GM19193 (cell line): ENCODE results near the gene ACACB.

Source experiments
- POLR2A ChIP-seq: IDR thresholded peaks from 4 replicates; pipeline ENCODE4 v1.6.1; 2011; ENCODE audit not compliant: insufficient read depth, insufficient read length; ENCODE audit errors: extremely low read depth

The ACACB gene

GRCh38 chr12:109115758-109116610, at the start of gene ACACB:
TSS of gene ACACB (plus strand) at chr12:109116587. CDS start at chr12:109139406, 22,819 bp downstream.
- TF ChIP-seq POLR2A, result no peak

GRCh38 chr12:109069307-109070271, 46.8 kb upstream of the ACACB start:
- no peak for TF ChIP-seq POLR2A

GRCh38 chr12:109074866-109075265, 41.5 kb upstream of the ACACB start:
- no peak for TF ChIP-seq POLR2A

GRCh38 chr12:109082751-109083150, 33.6 kb upstream of the ACACB start:
- no peak for TF ChIP-seq POLR2A

GRCh38 chr12:109084425-109084824, 32.0 kb upstream of the ACACB start:
- no peak for TF ChIP-seq POLR2A

GRCh38 chr12:109085590-109085989, 30.8 kb upstream of the ACACB start:
- TF ChIP-seq POLR2A, result no peak

- TF ChIP-seq POLR2A, result no peak
These were observed 29.1 kb upstream of the ACACB start for GRCh38 chr12:109087250-109087649.

- no peak for TF ChIP-seq POLR2A
These were observed 27.6 kb upstream of the ACACB start for GRCh38 chr12:109088818-109089217.

GRCh38 chr12:109089683-109090082, 26.7 kb upstream of the ACACB start:
- no peak for TF ChIP-seq POLR2A

- no peak for TF ChIP-seq POLR2A
These were observed 23.8 kb upstream of the ACACB start for GRCh38 chr12:109092497-109093021.

- TF ChIP-seq POLR2A, result peak; percentile 91
These were observed 23.1 kb upstream of the ACACB start, which contains the start of gene ALKBH2 for GRCh38 chr12:109093022-109093918. TSS of gene ALKBH2 (minus strand) at chr12:109093472. CDS start at chr12:109092786, 686 bp downstream.

GRCh38 chr12:109097140-109097434, 19.3 kb upstream of the ACACB start:
- TF ChIP-seq POLR2A, result no peak

- TF ChIP-seq POLR2A, result peak; percentile 60
These were observed 18.8 kb upstream of the ACACB start, which contains the start of gene UNG for GRCh38 chr12:109097435-109098182. TSS of gene UNG (plus strand) at chr12:109097597. CDS start at chr12:109097680, 83 bp downstream.
